ENCODE data around the gene HCFC1.
A peak's percentile ranks its signal among the peaks of the same experiment; 100 is the strongest.
"Not testable (repeated sequence)": the region's sequence is repeated elsewhere in the genome, so short reads cannot be mapped to it uniquely, and the experiment has no call there.

HCFC1 gene

DNA sequence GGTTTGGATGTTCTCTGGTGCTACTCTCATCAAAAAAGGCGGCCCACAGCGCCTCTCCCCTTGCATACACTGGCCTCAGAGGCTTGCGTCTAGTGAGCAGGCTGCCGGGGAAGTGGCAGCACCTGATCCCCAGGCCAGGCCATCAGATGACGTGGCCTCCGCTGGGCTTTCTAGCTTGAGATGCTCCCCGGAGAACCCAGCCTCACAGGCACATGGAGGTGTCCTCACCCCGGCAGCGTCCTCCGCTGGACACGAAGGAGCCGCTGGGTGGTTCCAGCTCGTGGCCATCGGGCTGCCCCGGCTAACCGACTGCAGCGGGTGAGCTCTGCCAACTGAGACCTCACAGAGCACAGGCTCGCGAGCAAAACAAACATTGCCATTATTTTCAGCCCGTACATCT is 35.3 kb upstream of the HCFC1 start:
- no peak for DNase-seq

DNA sequence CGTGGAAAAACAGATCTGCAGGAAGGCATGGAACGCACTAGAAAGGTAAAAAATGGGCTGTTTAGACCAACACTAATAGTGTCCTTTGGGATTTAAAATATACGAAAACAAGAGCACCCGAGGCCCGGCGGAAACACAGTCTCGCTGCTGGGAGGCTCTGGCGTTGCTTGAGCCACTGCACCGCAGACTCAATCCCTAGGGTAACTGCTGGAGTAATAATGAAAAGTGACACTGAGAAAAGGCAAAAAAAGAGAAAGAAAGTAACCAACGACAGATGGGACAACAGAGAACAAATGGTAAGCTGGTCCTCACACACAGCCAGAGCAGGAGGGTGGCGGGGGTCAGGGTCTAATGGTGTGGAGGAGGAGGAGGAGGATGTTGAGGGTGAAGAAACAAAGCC is 32.7 kb upstream of the HCFC1 start:
- no peak for DNase-seq

DNA sequence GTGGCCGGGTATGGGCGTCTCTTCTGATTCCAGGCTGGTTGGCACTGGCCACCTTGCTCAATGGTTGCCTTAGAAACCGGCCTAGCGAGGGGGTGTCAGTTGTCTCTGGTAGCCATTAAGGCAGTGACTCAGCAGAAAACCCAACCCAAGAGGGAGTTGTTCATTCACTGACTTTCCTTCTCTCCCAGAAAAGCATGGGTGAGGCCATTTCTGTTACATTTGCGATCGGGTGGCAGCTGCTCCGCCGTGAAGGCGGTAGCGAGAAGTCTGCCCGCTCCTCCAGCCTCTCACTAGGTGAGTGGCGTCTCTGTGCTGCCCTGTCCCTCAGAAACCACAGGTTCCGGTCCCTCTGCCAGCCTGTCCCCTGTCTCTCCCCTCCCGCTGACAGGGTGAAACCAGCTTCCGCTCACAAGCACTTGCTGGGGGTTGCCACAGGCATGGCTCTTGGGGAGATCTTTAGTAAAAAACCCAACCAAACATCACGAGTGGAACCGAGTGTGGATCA is 30.6 kb upstream of the HCFC1 start:
- DNase-seq, result peak; percentile 60

DNA sequence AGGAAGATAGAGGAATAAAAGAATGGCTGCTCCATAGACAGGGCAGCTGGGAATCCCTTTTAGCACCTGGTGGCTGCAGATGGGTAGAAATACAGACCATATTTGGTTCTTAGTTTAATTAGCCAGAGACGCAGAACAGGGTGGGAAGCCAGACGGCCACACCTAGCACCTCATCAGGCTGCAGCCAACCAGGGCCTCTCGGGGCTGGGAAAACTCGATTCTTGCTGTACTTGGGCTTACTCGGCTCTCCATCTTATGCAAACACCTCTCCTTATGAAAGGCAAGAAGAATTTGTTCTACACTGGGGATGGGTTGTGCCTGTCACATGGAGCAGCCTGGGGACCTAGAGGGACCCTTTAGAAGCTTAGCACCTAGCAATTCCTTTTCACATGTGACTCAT is 28.4 kb upstream of the HCFC1 start:
- DNase-seq, result no peak

DNA sequence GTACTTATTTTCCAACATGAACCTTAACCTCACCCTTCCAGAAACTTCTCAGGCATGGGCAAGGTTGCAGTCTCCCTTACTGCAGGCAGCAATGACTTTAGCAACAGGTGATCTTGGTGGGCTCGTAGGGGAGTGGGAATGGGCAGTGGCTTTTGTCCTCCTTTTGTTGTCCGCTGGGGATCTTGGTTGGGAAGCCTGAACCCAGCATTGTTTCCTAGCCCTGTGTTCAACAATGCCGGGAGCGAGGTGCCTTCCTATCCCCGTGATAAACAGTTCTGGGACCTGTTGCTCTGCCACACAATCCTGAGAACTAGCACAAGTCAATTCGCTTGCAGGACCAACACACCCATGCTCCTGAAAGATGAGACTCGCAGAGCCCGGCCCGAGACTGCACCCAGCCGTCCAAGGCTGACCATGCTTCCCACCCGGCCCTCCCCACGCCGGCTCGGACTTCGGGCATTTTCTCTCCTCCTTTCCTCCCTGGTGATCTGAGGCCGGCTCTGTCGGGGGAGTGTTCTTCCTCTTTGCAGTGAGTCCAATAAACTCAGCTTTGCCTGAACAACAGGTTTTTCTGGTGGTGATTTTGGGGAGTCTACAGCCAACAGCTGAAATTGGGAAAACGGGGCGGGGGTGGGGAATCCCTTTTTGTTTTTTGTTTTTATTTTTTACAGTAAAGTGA is 27.9 kb upstream of the HCFC1 start:
- no peak for DNase-seq

DNA sequence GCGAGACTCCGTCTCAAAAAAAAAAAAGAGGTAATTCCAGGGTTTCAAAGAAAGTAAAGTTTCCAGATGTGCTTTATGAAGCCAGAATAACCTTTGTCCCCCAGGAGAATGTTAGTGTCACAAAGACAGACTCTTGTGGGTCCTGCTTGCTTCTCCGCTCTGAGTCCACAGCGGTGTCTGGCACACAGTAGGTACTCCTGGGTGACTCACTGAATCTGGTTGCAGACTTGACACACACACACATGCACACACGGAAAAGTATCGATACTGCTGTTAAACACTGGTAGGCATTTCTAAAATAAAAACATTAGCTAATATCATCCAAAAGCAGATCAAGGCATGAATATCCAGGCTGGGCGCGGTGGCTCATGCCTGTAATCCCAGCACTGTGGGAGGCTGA is 23.9 kb upstream of the HCFC1 start:
- no peak for DNase-seq

DNA sequence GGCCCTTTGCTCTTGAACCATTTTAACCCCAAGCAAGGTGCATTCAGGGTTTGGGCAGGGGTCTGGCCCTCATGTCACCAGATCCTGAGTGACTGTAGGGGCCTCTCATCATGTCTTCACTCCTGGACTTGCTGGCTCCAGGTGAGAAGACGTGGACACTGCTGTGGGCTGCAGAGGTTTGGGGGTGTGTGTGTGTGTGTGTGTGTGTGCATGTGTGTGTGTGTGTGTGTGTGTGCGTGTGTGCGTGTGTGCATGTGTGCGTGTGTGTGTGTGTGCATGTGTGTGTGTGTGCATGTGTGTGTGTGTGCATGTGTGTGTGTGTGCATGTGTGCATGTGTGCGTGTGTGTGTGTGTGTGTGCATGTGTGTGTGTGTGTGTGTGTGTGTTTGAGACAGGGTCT is 22.8 kb upstream of the HCFC1 start:
- not testable (repeated sequence) for DNase-seq

DNA sequence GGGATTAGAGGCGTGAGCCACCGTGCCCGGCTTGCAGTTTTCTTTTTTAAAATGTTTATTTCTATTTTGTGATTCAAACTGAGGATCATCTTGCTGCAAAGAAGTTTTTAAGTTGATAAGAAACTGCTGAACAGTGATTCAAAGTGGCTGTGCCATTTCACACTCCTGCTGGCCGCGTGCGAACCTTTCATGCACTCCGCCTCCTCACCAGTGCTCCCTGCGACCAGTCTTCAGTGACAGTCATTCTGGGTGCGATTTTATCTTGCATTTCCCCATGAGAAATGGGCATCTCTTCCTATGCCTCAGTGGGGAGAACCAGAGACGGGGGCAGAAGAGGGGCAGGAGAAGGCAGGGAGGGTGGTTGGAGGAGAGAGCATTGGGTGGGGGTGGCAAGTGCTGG is 22.4 kb upstream of the HCFC1 start:
- no peak for DNase-seq

DNA sequence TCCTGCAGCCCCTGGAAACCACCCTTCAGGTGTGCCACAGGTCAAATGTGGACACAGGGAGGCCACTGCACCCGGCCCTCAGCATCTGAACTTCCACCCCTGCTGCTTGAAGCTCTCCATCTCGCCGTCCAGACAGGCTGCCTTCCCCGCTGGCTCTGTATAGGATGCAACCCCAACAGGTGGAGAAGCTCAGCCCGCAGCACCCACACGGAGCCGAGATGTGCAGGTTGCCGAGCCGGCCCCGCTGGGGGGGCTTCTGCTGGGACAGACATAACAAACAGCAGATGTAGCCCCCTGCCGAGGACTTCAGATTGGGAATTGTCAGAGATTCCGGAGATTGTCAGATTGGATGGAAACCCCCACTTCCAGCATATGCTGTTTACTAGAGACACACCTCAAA is 21.5 kb upstream of the HCFC1 start:
- DNase-seq, result no peak

DNA sequence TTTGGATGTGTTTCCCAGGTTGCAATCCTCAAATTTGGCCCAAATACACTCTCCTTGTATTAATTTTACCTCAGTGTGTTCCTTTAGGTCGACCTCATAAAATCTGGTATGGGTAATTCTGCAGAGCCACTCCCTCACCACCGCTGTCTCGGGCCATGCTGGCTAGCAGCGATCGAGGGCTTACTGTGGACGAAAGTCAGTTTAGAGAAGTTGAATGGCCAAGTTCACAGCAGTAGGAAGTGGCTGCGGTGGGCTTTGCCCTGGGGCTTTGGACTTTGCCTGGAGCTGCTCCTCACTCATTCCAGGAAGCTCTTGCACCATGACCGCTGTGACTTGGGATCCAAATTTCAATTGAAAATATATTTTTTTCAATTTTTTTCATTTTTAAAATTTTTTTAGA is 20.6 kb upstream of the HCFC1 start:
- DNase-seq, result no peak

DNA sequence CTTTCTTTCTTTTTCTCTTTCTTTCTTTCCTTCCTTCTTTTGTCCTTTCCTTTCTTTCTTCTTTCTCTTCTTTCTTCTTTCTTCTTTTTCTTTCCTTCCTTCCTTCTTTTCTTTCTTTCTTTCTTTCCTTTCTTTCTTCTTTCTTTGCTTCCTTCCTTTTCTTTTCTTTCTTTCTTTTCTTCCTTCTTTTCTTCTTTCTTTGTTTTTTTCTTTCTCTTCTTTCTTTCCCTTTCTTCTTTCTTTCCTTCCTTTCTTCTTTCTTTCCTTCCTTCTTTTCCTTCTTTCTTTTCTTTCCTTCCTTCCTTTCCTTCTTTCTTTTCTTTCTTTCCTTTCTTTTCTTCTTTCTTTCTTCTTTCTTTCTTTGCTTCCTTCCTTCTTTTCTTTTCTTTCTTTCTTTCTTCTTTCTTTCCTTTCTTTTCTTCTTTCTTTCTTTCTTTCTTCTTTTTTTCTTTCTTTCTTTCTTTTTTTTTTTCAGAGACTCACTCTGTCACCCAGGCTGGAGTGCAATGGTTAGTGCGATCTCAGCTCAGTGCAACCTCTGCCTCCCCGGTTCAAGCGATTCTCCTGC is 19.5 kb upstream of the HCFC1 start:
- no peak for DNase-seq

DNA sequence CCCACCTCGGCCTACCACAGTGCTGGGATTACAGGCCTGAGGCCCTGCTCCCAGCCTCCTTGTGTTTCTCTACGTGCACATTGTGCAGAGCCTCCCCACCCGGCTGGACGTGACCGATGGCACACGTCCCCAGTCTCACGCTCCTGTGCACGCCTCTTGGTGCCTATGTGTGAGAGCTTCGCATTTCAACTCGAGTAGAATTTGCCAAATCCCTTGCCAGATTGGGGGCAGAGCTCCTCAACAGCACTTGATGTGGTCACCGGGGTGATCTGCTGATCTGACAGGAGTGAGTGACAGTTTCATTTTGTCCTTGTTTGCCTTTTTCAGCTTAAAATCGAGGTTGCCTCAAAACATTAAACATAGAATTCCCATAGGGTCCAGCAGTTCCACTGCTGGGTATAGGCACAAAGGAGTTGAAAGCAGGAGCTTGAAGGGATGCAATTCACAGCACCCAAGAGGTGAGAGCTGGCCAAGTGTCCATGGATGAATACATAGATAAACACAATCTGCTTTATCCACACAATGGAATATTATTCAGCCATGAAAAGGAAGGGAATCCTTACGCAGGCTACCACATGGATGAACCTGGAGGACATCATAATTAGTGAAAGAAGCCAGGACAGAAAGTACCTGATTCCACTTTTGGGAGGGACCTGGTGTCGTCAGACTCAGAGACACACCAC is 18.5 kb upstream of the HCFC1 start:
- peak; percentile 39 for DNase-seq

DNA sequence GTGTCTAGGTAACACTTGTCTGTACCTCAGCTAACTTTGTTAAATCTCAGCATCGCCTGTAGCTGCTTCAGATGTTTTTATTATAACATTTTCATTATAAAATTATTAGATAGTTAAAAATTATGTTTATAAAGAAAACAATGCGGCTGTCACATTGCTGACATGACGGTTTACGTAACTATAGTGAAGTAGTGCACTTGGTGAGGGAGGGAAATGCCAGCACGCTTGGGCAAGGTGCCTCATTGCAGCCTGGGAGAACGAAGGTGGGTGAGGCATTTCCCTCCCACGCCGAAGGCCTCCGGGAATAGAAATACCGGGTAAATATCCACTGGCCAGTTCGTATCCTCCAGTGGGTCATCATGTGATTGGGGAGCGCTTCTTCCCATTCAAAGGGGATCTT is 16.9 kb upstream of the HCFC1 start:
- no peak for DNase-seq

DNA sequence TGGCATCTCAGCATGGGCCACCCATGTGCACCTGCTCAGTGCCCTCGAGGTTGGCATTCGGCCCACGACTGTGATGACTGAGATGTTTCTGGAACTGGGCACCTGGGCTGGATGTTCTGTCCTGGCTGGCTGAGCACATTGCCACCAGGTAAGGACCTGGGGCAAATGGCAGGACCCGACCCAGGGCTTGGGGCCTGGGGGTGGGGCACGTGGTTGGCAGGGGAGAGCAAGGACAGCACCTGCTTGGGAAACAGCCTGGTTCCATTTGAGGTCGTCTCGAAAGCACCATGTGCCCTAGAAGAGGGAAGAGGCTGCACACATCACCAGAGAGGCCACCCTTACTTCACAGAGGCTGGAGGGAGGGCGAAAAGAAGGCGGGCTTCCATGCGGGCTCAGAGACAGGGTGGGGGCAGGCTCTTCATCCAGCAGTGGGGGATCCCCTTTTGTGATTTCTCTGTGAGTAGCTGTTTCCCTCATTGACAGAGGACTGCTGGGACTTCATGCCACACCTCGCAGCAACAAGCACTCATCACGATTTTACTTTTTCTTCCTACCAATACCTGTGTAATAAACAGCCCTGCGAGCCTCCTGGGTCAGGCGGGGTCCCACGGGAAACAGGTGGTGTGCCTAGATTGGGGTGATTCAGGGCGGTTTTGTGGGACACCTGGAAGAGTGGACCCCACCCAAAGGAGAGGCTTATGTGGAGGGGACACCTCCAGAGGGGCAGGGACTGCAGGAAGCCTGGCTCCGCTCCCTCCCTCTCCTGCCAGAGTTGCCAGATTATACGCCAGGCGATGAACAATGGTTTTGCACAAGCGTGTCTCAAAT is 12.9 kb upstream of the HCFC1 start:
- DNase-seq, result peak; percentile 34

DNA sequence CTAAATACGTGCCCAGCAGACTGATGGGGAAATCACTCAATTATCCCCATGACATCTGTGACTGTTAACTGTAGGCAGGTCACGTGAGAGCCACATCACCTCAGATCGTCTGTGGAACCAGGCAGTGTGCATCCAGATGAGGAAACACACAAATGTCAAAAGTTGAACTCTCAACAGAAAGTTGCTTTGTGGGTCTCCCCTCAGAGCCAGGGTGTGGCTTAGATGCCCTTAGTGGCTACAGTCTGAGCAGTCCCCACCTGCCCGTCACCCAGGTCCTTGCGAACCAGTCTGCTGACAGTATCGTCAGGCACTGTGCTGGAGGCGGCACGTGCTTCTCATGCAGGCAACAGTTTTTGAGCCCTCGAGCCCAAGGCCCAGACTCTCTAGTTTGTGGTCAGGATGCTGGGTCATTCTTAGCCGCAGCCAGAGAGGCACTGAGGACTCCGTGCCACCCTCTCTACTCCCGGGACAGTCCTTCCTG is 11.7 kb upstream of the HCFC1 start:
- DNase-seq, result no peak

DNA sequence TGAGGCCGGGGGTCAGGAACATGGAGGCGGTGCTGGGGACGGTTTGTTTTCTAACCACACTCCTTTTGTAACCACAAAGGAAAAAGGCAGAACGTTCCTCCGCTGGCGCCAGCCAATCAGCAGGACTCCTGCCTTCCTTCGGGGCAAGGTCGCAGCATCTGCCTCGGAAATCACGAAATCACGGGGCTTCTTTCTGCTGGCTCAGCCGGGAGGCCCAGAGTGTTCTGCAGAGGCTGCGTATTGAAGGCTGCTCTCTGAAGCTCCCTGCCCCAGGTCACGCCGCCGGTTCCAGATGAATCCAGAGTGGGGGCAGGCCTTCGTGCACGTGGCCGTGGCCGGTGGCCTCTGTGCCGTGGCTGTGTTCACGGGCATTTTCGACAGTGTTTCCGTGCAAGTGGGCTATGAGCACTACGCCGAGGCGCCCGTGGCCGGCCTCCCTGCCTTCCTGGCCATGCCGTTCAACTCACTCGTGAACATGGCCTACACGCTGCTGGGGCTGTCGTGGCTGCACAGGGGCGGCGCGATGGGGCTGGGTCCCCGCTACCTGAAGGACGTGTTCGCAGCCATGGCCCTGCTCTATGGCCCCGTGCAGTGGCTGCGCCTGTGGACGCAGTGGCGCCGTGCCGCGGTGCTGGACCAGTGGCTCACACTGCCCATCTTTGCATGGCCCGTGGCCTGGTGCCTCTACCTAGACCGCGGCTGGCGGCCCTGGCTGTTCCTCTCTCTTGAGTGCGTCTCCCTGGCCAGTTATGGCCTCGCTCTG is 10.3 kb upstream of the HCFC1 start:
- DNase-seq, result peak; percentile 81

DNA sequence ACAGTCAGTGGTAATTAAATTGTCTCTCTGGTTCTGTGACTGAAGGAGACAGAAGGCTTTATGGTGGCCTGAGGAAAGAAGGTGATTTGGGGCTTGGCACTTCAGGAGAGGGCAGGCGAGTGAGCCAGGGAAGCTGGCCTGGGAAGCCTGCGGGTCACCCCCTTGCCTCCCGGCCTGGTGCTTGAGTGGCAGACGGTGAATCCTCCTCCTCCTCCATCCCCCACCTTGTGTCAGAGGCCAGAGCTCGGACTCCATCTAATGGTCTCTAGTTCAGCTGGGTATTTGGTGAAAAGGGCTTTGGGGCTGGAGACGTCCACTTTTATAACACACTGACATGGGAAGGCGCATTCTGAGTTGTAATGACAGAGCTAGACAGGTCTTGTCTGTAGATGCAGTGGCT is 9.6 kb upstream of the HCFC1 start:
- DNase-seq, result no peak

DNA sequence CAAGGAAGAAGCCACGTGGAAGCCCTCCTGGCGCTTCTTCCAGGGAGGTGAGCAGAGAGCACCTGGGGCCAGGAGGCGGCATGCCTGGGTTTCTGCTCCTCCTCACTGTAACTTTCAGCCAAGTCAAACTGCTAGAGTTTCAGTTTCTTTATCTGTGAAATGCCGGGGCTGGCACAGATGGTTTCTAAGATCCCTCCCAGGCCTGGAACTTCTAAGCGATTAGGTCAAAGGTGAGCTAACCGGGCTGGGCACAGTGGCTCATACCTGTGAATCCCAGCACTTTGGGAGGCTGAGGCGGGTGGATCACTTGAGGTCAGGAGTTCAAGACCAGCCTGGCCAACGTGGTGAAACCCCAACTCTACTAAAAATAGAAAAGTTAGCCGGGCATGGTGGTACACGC is 8.8 kb upstream of the HCFC1 start:
- not testable (repeated sequence) for DNase-seq

DNA sequence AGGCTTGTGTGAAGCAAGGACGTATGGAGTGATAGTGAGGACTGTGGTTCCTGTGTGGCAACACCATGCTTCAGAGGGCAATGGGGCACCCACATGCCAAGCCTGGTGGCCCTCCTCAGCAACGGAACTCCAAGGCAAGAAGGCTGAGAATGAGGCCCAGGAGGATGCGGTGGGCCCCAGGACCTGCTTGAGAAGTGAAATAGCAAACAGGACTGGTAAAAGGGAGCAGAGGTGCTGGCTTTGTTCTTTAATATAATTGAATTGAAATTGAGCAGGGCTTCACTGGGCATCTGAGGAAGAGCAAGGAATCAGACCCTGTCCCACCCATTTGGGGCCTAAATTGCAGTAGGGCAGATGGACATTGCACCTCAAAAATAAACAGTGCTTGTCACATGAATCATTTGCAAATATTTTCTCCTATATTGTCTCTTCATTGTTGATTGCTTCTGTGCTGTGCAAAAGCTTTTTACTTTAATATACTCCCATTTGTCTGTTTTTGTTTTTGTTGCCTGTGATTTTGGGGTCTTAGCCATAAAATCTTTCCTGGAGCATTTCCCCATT is 3.2 kb upstream of the HCFC1 start:
- DNase-seq, result no peak

DNA sequence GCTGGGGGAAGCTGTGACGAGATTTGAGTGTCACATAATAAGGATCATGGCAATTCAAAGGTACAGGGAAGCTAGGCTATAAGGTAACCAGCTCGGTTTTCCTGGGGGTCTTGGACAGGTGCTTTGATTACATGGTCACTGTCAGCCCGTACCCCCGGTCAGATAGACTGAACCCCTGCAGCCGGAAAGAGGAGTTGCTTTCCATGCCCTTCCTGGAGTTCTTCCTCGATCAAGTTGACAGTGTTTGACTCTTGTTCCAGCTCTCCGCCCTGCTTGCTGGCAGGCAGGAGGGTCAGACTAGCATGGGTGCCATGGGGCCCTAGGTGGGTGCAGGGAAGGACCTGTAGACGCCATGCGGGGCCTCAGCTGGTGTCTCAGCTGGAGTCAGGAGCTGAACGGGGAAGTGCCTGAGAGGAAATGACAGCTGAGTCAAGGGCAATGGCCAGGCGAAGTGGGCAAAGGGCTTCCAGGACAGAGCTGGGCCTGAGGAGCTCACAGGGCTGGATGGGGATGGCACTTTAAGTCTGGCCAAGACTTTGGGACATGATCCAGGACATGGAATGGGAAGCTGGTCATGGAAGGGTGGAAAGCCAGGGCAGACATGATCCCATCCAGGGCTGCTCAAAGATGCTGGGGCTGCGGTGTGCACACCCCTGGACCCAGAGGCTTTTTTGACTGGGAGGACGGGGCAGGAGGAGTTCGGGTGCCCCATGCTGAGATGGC is 2.5 kb upstream of the HCFC1 start:
- DNase-seq, result no peak

Data from CD4-positive, alpha-beta T cell treated with Interleukin-6 for 4 hours (primary cell).